Neural progenitor cell (in vitro differentiated cells): ENCODE results near the gene SRSF10. TPM values are rescaled to one million over a fixed set of nuclear protein-coding genes. Genes with fewer than 3 reads are reported as not detected.

Source experiments
- DNase-seq: peaks from one replicate; pipeline ENCODE4 v3.0.0-alpha.2; 2016; ENCODE audit warnings: low spot score
- H2AFZ ChIP-seq: fragments of 200-600 bp; sonication (generic); replicated peaks from 2 replicates; pipeline ENCODE4 v1.6.1; 2016; ENCODE audit warnings: antibody characterized with exemption
- H3F3A ChIP-seq: fragments of 200-600 bp; sonication (generic); 2 replicates; pipeline ENCODE4 v1.6.1; 2016; ENCODE audit warnings: antibody characterized with exemption, low read depth
- H3K27ac ChIP-seq: fragments of 200-600 bp; sonication (generic); 2 replicates; pipeline ENCODE4 v1.5.1; 2016; ENCODE audit warnings: mild to moderate bottlenecking
- H3K27me3 ChIP-seq: fragments of 200-600 bp; sonication (generic); 2 replicates; pipeline ENCODE4 v1.6.1; 2016; ENCODE audit warnings: mild to moderate bottlenecking, moderate library complexity
- H3K36me3 ChIP-seq: fragments of 200-600 bp; sonication (generic); 2 replicates; pipeline ENCODE4 v1.5.1; 2016
- H3K4me1 ChIP-seq: fragments of 200-600 bp; sonication (generic); 2 replicates; pipeline ENCODE4 v1.6.1; 2016; ENCODE audit warnings: mixed run types
- H3K4me2 ChIP-seq: fragments of 200-600 bp; sonication (generic); 2 replicates; pipeline ENCODE4 v1.6.1; 2016
- H3K4me3 ChIP-seq: fragments of 200-600 bp; sonication (generic); 2 replicates; pipeline ENCODE4 v1.5.1; 2016
- H3K79me2 ChIP-seq: fragments of 200-600 bp; sonication (generic); 2 replicates; pipeline ENCODE4 v1.6.1; 2016; ENCODE audit warnings: low read depth
- H3K9ac ChIP-seq: fragments of 200-600 bp; sonication (generic); 2 replicates; pipeline ENCODE4 v1.6.1; 2016
- H3K9me3 ChIP-seq: fragments of 200-600 bp; sonication (generic); 2 replicates; pipeline ENCODE4 v1.5.1; 2016; ENCODE audit warnings: low read depth
- H4K20me1 ChIP-seq: fragments of 200-600 bp; sonication (generic); 2 replicates; pipeline ENCODE4 v1.6.1; 2016; ENCODE audit warnings: low read depth
- H3K27ac Mint-ChIP-seq: 3 replicates; pipeline ENCODE4 v1.8.0; 2021; ENCODE audit warnings: mixed read lengths
- H3K27me3 Mint-ChIP-seq: 2 replicates; pipeline ENCODE4 v1.8.0; 2022; ENCODE audit warnings: low read depth, mild to moderate bottlenecking, inconsistent platforms, moderate library complexity, mixed read lengths; ENCODE audit not compliant: insufficient read depth
- H3K36me3 Mint-ChIP-seq: 3 replicates; pipeline ENCODE4 v1.8.0; 2021; ENCODE audit warnings: mixed read lengths
- H3K4me1 Mint-ChIP-seq: 3 replicates; pipeline ENCODE4 v1.8.0; 2021; ENCODE audit warnings: mixed read lengths
- H3K4me3 Mint-ChIP-seq: 3 replicates; pipeline ENCODE4 v1.8.0; 2021; ENCODE audit warnings: mild to moderate bottlenecking, moderate library complexity, mixed read lengths
- H3K9me3 Mint-ChIP-seq: 3 replicates; pipeline ENCODE4 v1.8.0; 2020; ENCODE audit warnings: mixed read lengths
- EZH2 ChIP-seq: fragments of 200-600 bp; sonication (generic); IDR thresholded peaks from 2 replicates; pipeline ENCODE4 v1.6.1; 2017; ENCODE audit warnings: antibody characterized with exemption, mild to moderate bottlenecking, moderate library complexity
- EZH2phosphoT487 ChIP-seq: fragments of 200-600 bp; sonication (generic); IDR thresholded peaks from 2 replicates; pipeline ENCODE4 v1.6.1; 2017; ENCODE audit warnings: antibody characterized with exemption
- total RNA-seq: library from RNA; depleted of rRNA; stranded (reverse); fragments of >200 nt; gene quantifications from 2 replicates; pipeline ENCODE4 v1.2.3, GENCODE V29; 2015; ENCODE audit warnings: low replicate concordance
- TF ChIP-seq, protein P1 (sequence below): fragments of 200-600 bp; sonication (generic); IDR thresholded peaks from 2 replicates; pipeline ENCODE4 v1.5.1; 2017; ENCODE audit warnings: antibody characterized with exemption, mild to moderate bottlenecking

Gene SRSF10
- total RNA-seq, 1 donor from 2014 or later = 219 TPM

DNA sequence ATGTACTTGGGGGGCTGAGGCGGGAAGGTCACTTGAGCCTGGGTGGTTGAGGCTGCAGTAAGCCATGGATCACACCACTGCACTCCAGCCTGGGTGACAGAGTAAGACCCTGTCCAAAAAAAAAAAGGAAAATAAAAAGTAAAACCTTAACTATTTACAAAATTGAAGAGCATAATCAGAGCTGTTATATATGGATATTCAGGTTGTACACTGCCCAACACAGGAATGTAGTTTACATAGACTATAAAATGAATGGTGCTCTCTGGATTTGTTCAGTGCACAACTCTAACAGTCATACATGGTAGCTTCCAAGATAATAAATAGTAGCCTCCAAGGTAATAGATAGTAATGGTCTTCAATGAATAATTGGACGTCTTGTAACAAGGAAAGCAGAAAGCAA, 22.6 kb upstream of the SRSF10 start:
- no peaks in the 10 kb centered on the region for H3K9me3 ChIP-seq
- H3K27ac ChIP-seq = no peak overlapping the region
- no peaks in the 10 kb centered on the region for H3K27me3 ChIP-seq
- no peak overlapping the region for H3K4me3 Mint-ChIP-seq
- H3K27ac Mint-ChIP-seq = no peak overlapping the region
- H3K9me3 Mint-ChIP-seq = peaks cover 3% of the 10 kb centered on the region
- DNase-seq = no peak
- peaks cover 13% of the 10 kb centered on the region for H3K4me1 Mint-ChIP-seq
- no peaks in the 10 kb centered on the region for H3K79me2 ChIP-seq
- H3K36me3 ChIP-seq = no peaks in the 10 kb centered on the region
- H4K20me1 ChIP-seq = no peaks in the 10 kb centered on the region
- H2AFZ ChIP-seq = peak overlapping the region; percentile 46
- no peak overlapping the region for H3K4me2 ChIP-seq
- H3K9ac ChIP-seq = no peak overlapping the region
- H3K27me3 Mint-ChIP-seq = peaks cover 14% of the 10 kb centered on the region
- H3K4me3 ChIP-seq = no peak overlapping the region
- peaks cover 2% of the 10 kb centered on the region for H3K36me3 Mint-ChIP-seq
- H3F3A ChIP-seq = peaks cover 13% of the 10 kb centered on the region
- no peak for TF ChIP-seq EZH2phosphoT487
- H3K4me1 ChIP-seq = peaks cover 13% of the 10 kb centered on the region

DNA sequence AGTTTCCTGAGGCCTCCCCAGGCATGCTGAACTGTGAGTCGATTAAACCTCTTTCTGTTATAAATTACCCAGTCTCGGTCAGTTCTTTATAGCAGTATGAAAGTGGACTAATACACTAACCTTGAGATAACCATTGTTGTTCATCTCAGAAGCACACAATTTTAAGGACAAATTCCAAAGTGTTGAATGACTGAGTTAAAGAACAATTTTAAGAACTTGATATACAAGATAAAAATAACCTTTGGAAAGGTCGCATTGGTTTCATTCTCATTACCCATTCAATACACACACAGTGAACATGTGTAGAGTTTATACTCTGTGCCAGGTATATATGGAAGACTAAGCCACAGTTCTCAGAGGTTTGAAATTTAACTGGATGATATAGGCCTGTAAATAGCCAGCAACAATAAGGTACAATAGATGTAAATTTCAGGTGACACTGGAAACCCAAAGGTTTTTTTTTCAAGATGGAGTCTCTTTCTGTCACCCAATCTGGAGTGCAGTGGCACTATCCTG, 19.1 kb upstream of the SRSF10 start:
- no peak for TF ChIP-seq EZH2
- TF ChIP-seq, protein P1, sequence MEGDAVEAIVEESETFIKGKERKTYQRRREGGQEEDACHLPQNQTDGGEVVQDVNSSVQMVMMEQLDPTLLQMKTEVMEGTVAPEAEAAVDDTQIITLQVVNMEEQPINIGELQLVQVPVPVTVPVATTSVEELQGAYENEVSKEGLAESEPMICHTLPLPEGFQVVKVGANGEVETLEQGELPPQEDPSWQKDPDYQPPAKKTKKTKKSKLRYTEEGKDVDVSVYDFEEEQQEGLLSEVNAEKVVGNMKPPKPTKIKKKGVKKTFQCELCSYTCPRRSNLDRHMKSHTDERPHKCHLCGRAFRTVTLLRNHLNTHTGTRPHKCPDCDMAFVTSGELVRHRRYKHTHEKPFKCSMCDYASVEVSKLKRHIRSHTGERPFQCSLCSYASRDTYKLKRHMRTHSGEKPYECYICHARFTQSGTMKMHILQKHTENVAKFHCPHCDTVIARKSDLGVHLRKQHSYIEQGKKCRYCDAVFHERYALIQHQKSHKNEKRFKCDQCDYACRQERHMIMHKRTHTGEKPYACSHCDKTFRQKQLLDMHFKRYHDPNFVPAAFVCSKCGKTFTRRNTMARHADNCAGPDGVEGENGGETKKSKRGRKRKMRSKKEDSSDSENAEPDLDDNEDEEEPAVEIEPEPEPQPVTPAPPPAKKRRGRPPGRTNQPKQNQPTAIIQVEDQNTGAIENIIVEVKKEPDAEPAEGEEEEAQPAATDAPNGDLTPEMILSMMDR = no peak
- peaks cover 5% of the 10 kb centered on the region for H3K9me3 Mint-ChIP-seq
- H3K27ac Mint-ChIP-seq = no peak overlapping the region
- no peaks in the 10 kb centered on the region for H4K20me1 ChIP-seq
- no peaks in the 10 kb centered on the region for H3K9me3 ChIP-seq
- H3K27ac ChIP-seq = no peak overlapping the region
- H3K36me3 Mint-ChIP-seq = peaks cover 3% of the 10 kb centered on the region
- H3K79me2 ChIP-seq = no peaks in the 10 kb centered on the region
- no peak overlapping the region for H3K4me2 ChIP-seq
- H3K4me3 ChIP-seq = no peak overlapping the region
- peaks cover 13% of the 10 kb centered on the region for H3K4me1 ChIP-seq
- H2AFZ ChIP-seq = no peak overlapping the region
- H3K4me1 Mint-ChIP-seq = peaks cover 14% of the 10 kb centered on the region
- no peak overlapping the region for H3K4me3 Mint-ChIP-seq
- peaks cover 11% of the 10 kb centered on the region for H3F3A ChIP-seq
- DNase-seq = no peak
- peaks cover 12% of the 10 kb centered on the region for H3K27me3 Mint-ChIP-seq
- no peak overlapping the region for H3K9ac ChIP-seq
- no peaks in the 10 kb centered on the region for H3K36me3 ChIP-seq
- H3K27me3 ChIP-seq = no peaks in the 10 kb centered on the region

DNA sequence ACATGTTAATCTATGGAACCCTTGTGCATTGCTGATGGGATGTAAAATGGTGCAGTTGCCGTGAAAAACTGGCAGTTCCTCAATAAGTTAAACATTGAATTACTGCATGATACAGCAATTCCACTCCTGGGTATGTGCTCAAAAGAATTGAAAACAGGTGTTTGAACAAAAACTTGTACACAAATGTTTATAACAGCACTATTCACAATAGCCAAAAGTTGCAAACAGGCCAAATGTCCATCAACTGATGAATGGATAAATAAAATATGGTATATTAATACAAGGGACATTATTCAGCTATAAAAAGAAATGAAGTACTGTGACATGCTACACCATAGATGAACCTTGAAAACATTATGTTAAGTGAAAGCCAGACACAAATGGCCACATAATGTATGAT, 17.7 kb upstream of the SRSF10 start:
- Histone ChIP-seq H3K79me2 (no peaks in the 10 kb centered on the region), H3K4me3 (no peak overlapping the region), H3K4me1 (peaks cover 1% of the 10 kb centered on the region), H3K27ac (no peak overlapping the region), H3K27me3 (no peaks in the 10 kb centered on the region), H3F3A (no peaks in the 10 kb centered on the region), H3K4me2 (no peak overlapping the region), H2AFZ (no peak overlapping the region), H3K9me3 (no peaks in the 10 kb centered on the region), H3K9ac (no peak overlapping the region), H4K20me1 (no peaks in the 10 kb centered on the region), H3K36me3 (no peaks in the 10 kb centered on the region)
- Mint-ChIP-seq H3K27me3 (peaks cover 10% of the 10 kb centered on the region), H3K4me3 (no peak overlapping the region), H3K36me3 (peaks cover 3% of the 10 kb centered on the region), H3K9me3 (peaks cover 5% of the 10 kb centered on the region), H3K4me1 (peaks cover 8% of the 10 kb centered on the region), H3K27ac (no peak overlapping the region)
- TF ChIP-seq, protein P1 = no peak
- TF ChIP-seq EZH2phosphoT487 (no peak), EZH2 (no peak)
- no peak for DNase-seq

DNA sequence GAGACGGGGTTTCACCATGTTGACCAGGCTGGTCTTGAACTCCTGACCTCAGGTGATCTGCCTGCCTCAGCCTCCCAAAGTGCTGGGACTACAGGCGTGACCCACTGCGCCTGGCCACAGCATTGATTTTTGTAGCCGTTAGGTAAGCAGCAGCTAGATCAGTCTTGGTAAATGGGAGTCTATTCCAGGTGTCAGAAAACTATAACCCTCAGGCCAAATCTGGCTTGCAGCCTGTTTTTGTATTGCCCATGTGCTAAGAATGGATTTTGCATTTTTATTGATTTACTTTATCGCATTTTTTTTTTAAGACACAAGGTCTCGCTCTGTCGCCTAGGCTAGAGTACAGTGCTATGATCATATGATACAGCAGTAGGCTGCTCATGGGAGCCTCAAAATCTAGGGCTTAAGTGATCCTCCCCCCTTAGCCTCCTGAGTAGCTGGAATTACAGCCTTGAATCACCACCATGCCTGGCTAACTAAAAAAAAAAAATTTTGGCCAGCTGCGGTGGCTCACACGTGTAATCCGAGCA, 16.6 kb upstream of the SRSF10 start:
- Mint-ChIP-seq H3K36me3 (peaks cover 3% of the 10 kb centered on the region), H3K4me1 (peaks cover 8% of the 10 kb centered on the region), H3K4me3 (no peak overlapping the region), H3K9me3 (peaks cover 6% of the 10 kb centered on the region), H3K27me3 (peaks cover 12% of the 10 kb centered on the region), H3K27ac (no peak overlapping the region)
- H3K36me3 ChIP-seq = no peaks in the 10 kb centered on the region
- no peak overlapping the region for H3K9ac ChIP-seq
- H3K9me3 ChIP-seq = no peaks in the 10 kb centered on the region
- H2AFZ ChIP-seq = no peak overlapping the region
- no peaks in the 10 kb centered on the region for H3K4me1 ChIP-seq
- no peaks in the 10 kb centered on the region for H3K79me2 ChIP-seq
- H3F3A ChIP-seq = no peaks in the 10 kb centered on the region
- H3K4me3 ChIP-seq = no peak overlapping the region
- no peak overlapping the region for H3K4me2 ChIP-seq
- no peaks in the 10 kb centered on the region for H4K20me1 ChIP-seq
- no peak for TF ChIP-seq EZH2
- TF ChIP-seq, protein P1 = no peak
- TF ChIP-seq EZH2phosphoT487 = no peak
- no peaks in the 10 kb centered on the region for H3K27me3 ChIP-seq
- no peak for DNase-seq
- no peak overlapping the region for H3K27ac ChIP-seq
